Stimulated activated naive CD8-positive, alpha-beta T cell treated with anti-CD3 and anti-CD28 coated beads, Interleukin-15, amount 100 ng/mL, for 72 hours (primary cell): Measurements from ENCODE around the gene SLC44A2.

ENCODE experiments used
- ATAC-seq: fragments of 150-1000 bp; cut with Tn5 transposase; 2 replicates; pipeline ENCODE4 v1.10.0; 2021; ENCODE audit warnings: mild to moderate bottlenecking, moderate library complexity
- DNase-seq, 2 donors: peaks; one replicate each; pipeline ENCODE4 v3.0.0; 2021 to 2022
- H3K27ac Mint-ChIP-seq, 2 donors: one replicate each; pipeline ENCODE4 v1.8.0; 2022; ENCODE audit warnings: mild to moderate bottlenecking in 2 of 2, mixed read lengths in 2 of 2, moderate library complexity in 2 of 2
- H3K27me3 Mint-ChIP-seq: one replicate; pipeline ENCODE4 v1.8.0; 2022; ENCODE audit warnings: mixed read lengths
- H3K4me1 Mint-ChIP-seq: one replicate; pipeline ENCODE4 v1.8.0; 2022; ENCODE audit warnings: mild to moderate bottlenecking, mixed read lengths
- H3K4me3 Mint-ChIP-seq, 2 donors: one replicate each; pipeline ENCODE4 v1.8.0; 2022; ENCODE audit warnings: mild to moderate bottlenecking in 2 of 2, mixed read lengths in 2 of 2, moderate library complexity in 1 of 2
- H3K9me3 Mint-ChIP-seq, 2 donors: one replicate each; pipeline ENCODE4 v1.8.0; 2022; ENCODE audit warnings: mixed read lengths in 2 of 2

Gene SLC44A2

DNA sequence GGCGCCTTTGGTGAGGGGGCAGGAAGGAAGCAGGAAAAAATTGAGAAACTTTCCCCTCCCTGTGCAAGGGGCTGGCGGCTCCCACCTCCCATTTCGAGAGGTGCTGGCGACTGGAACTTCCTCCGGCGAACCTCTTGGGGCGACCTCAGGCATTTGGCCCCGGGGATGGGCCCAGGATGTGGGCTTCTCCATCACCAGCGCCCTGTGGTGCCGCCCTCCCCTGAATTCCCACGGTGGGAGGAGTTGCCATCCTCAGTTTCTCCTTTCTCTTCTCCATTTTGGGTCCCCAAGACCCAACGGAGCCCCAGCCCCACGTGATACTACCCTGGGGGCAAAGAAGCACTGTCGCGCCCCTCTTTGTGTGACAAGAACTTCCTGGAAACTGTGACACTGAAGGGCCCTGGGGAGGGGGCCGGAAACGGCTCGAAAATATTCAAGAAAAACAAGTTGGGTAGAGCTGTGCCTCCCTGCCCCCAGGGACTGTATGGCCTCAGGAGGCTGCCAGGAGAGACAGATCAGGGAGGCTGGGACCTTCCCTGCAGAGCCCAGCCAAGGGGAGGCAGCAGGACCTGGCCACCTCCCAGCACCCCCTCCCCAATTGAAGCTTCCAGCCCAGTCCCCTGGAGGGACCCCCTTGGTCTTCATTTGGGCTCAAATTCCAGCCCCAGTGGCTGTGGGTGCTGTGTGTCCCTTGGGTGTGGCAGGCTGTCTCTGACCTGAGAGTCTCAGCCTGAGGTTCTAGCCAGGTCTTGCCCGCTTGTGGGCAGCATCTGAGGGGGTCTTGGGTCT lies 22.1 kb upstream of the SLC44A2 start:
- Mint-ChIP-seq H3K27me3 (no peaks in the 10 kb centered on the region), H3K4me3 (peak overlapping the region; percentile 89 to 91), H3K9me3 (no peaks in the 10 kb centered on the region), H3K4me1 (peaks cover 26% of the 10 kb centered on the region), H3K27ac (peak overlapping the region; percentile 98 to 99)
- ATAC-seq: peak; percentile 84
- peak; percentile 83 to 89 for DNase-seq

GRCh38 chr19:10603873-10604459 lies 21.4 kb upstream of the SLC44A2 start:
- H3K27me3 Mint-ChIP-seq: no peaks in the 10 kb centered on the region
- H3K4me1 Mint-ChIP-seq: peaks cover 26% of the 10 kb centered on the region
- H3K4me3 Mint-ChIP-seq: peak overlapping the region; percentile 89 to 91
- ATAC-seq (peak; percentile 22), DNase-seq (peak in 1 of 2 donors; percentile 38)
- H3K27ac Mint-ChIP-seq: peak overlapping the region; percentile 98 to 99
- H3K9me3 Mint-ChIP-seq: no peaks in the 10 kb centered on the region

- no peaks in the 10 kb centered on the region for H3K27me3 Mint-ChIP-seq
- peak overlapping the region; percentile 89 to 91 for H3K4me3 Mint-ChIP-seq
- DNase-seq (peak; percentile 26 to 28), ATAC-seq (no peak)
- H3K9me3 Mint-ChIP-seq: no peaks in the 10 kb centered on the region
- peak overlapping the region; percentile 98 to 99 for H3K27ac Mint-ChIP-seq
- H3K4me1 Mint-ChIP-seq: peaks cover 26% of the 10 kb centered on the region
These were observed 20.8 kb upstream of the SLC44A2 start for GRCh38 chr19:10604460-10604980.

- no peaks in the 10 kb centered on the region for H3K27me3 Mint-ChIP-seq
- no peak for ATAC-seq
- no peak overlapping the region for H3K4me3 Mint-ChIP-seq
- H3K4me1 Mint-ChIP-seq: peaks cover 34% of the 10 kb centered on the region
- peak overlapping the region; percentile 14 to 42 for H3K27ac Mint-ChIP-seq
- DNase-seq: no peak
- H3K9me3 Mint-ChIP-seq: no peaks in the 10 kb centered on the region
These were observed 13.4 kb upstream of the SLC44A2 start for GRCh38 chr19:10611907-10612306.

GRCh38 chr19:10612499-10613119 lies 12.7 kb upstream of the SLC44A2 start:
- Mint-ChIP-seq H3K9me3 (no peaks in the 10 kb centered on the region), H3K27me3 (no peaks in the 10 kb centered on the region), H3K27ac (no peak overlapping the region), H3K4me3 (no peak overlapping the region), H3K4me1 (peaks cover 38% of the 10 kb centered on the region)
- no peak for DNase-seq
- ATAC-seq: no peak

DNA sequence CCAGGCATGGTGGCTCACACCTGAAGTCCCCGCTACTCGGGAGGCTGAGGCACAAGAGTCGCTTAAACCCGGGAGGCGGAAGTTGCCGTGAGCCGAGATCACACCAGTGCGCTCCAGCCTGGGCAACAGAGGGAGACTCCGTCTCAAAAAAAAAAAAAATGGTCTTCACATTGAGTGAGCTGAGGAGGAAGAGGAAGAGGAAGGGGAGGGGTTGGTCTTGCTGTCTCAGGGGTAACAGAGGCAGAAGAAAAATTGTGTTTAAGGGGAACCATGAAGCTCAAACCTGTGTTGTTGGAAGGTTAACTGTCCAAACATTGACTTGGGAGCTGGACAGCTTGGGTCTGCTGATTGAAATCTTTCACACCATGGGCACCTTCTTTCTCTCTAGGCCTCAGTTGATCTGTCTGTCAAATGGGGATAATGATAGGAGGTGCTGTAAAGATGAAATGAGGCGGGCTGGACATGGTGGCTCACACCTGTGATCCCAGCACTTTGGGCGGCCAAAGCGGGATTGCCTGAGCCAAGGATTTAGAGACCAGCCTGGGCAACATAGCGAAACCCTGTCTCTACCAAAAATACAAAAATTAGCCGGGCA lies 9.8 kb upstream of the SLC44A2 start:
- Mint-ChIP-seq H3K4me3 (no peak overlapping the region), H3K27ac (peak overlapping the region in 1 of 2 donors; percentile 86), H3K27me3 (no peaks in the 10 kb centered on the region), H3K4me1 (peaks cover 41% of the 10 kb centered on the region), H3K9me3 (no peaks in the 10 kb centered on the region)
- no peak for ATAC-seq
- DNase-seq: no peak

DNA sequence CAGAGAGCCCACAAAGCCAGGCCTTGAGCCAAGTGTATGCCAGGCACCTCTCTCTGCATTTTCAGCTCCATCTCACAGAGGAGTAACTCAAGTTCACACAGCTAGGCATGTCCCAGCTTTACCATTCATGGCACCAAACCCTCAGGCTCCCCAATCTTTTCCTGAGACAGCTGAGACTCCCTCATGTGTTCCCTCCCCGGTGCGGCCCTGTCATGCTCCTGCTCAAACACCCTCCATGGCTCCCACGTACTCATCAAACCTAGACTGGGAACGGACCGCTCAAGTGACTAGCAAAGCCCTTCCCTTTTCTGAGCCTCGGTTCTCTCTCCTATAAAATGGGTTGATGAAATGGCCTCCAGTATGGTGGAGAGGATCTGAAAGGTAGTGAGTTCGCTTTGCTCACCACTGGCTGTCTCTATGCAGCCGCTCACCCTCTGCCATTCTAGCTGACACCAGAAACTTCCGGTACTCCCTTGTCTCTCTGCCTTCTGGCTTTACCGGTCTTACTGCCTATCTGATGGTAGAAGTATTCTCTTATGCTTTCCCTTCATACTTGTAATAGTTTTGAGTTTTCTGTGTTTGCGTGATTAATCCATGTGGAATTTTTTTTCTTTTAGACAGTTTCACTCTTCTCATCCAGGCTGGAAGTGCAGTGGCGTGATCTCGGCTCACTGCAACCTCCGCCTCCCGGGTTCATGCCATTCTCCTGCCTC lies 7.8 kb upstream of the SLC44A2 start:
- no peaks in the 10 kb centered on the region for H3K27me3 Mint-ChIP-seq
- peaks cover 57% of the 10 kb centered on the region for H3K4me1 Mint-ChIP-seq
- no peaks in the 10 kb centered on the region for H3K9me3 Mint-ChIP-seq
- ATAC-seq (no peak), DNase-seq (no peak)
- no peak overlapping the region for H3K27ac Mint-ChIP-seq
- H3K4me3 Mint-ChIP-seq: no peak overlapping the region

DNA sequence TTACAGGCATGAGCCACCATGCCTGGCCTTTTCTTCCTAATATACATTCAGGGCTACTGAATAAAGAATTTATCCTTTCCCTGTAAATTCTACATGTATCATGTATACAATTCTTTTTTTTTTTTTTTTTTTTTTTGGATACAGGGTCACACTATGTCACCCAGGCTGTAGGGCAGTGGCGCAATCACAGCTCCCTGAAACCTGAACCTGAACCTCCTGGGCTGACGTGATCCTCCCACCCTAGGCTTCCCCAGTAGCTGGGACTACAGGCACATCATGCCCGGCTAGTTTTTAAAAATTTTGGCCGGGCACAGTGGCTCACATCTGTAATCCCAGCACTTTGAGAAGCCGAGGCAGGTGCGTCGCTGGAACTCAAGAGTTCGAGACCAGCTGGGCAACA lies 6.5 kb upstream of the SLC44A2 start:
- Mint-ChIP-seq H3K4me1 (peaks cover 55% of the 10 kb centered on the region), H3K9me3 (no peaks in the 10 kb centered on the region), H3K4me3 (no peak overlapping the region), H3K27me3 (no peaks in the 10 kb centered on the region), H3K27ac (peak overlapping the region in 1 of 2 donors; percentile 25)
- ATAC-seq: no peak
- DNase-seq: no peak

DNA sequence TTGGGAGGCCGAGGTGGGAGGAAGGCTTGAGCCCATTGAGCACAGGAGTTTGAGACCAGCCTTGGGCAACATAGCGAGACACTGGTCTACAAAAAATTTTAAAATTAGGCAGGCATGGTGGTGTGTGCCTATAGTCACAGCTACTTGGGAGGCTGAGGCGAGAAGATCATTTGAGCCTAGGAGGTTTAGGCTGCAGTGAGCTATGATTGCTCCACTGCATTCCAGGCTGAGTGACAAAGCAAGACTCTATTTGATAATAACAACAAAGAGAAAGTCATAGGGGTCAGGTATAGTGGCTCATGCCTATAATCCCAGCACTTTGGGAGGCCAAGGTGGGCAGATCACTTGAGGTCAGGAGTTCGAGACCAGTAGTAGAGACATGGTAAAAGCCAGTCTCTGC lies 4.6 kb upstream of the SLC44A2 start:
- Mint-ChIP-seq H3K4me1 (peaks cover 56% of the 10 kb centered on the region), H3K9me3 (no peaks in the 10 kb centered on the region), H3K4me3 (no peak overlapping the region), H3K27ac (peak overlapping the region; percentile 72 to 76), H3K27me3 (no peaks in the 10 kb centered on the region)
- no peak for ATAC-seq
- DNase-seq: no peak

- peak overlapping the region in 1 of 2 donors; percentile 84 for H3K27ac Mint-ChIP-seq
- H3K27me3 Mint-ChIP-seq: no peaks in the 10 kb centered on the region
- H3K4me3 Mint-ChIP-seq: no peak overlapping the region
- no peak for DNase-seq
- peaks cover 58% of the 10 kb centered on the region for H3K4me1 Mint-ChIP-seq
- H3K9me3 Mint-ChIP-seq: no peaks in the 10 kb centered on the region
- no peak for ATAC-seq
These were observed 3.4 kb upstream of the SLC44A2 start for GRCh38 chr19:10621966-10622365.

DNA sequence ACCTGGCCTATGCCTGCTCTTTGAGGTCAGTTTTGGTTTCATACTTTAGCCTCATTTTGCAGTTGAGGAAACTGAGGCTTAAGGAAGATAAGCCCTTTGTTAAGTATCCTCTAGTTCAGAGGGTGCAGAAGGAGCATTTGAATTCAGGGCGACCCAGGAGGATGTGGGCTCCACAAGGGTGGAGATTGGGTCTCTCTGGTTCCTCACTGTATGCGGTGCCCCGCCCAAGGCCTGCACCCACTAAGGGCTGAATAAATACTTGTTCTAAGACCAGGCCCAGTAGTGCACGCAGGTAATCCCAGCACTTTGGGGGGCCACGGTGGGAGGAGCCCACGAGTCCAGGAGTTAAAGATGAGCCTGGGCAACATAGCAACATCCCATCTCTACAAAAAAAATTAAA lies 768 bp upstream of the SLC44A2 start:
- no peaks in the 10 kb centered on the region for H3K27me3 Mint-ChIP-seq
- peaks cover 49% of the 10 kb centered on the region for H3K4me1 Mint-ChIP-seq
- peak overlapping the region in 1 of 2 donors; percentile 29 for H3K4me3 Mint-ChIP-seq
- DNase-seq (no peak), ATAC-seq (peak; percentile 43)
- H3K9me3 Mint-ChIP-seq: no peaks in the 10 kb centered on the region
- H3K27ac Mint-ChIP-seq: peak overlapping the region in 1 of 2 donors; percentile 33

DNA sequence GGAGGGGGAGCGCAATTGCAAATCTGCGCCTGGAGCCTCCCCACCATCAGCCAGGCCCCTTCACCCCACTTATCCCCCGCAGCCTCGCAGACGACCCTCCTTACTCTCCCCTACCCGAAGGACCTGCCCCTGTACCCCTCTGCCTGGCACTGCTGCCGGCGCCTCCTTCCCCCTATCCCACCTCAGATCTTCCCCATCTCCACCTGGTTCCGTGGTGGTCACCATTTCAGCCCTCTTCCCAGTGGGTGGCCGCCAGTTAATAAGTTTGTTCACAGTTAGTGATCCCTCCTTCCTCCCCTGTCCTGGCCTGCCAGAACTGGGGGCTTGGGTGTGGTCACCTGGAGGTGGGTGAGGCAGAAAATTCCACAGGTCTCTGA lies 397 bp downstream of the SLC44A2 start:
- H3K9me3 Mint-ChIP-seq: no peaks in the 10 kb centered on the region
- ATAC-seq: no peak
- H3K4me1 Mint-ChIP-seq: peaks cover 43% of the 10 kb centered on the region
- peak overlapping the region in 1 of 2 donors; percentile 4 for H3K27ac Mint-ChIP-seq
- H3K4me3 Mint-ChIP-seq: no peak overlapping the region
- no peak for DNase-seq
- no peaks in the 10 kb centered on the region for H3K27me3 Mint-ChIP-seq

GRCh38 chr19:10631874-10632273 lies 6.5 kb downstream of the SLC44A2 start:
- Mint-ChIP-seq H3K4me1 (peaks cover 5% of the 10 kb centered on the region), H3K27me3 (no peaks in the 10 kb centered on the region), H3K4me3 (no peak overlapping the region), H3K27ac (peak overlapping the region in 1 of 2 donors; percentile 34), H3K9me3 (no peaks in the 10 kb centered on the region)
- no peak for DNase-seq
- no peak for ATAC-seq

DNA sequence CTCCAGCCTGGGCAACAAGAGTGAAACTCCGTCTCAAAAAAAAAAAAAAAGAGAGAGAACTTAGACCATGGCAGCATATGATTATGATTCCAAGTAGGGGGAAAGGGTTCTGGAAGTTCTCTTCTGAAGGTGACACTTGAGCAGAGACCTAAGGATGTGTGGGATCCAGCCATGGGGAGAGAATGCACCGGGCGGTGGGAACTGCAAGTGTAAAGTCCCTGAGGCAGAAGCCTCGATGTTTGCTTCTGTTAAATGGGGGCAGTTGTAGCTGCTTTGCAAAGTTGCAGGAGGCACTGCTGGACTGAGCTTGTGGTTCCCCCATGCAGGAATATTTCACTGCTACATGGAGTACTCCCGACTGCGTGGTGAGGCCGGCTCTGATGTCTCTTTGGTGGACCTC lies 9.1 kb downstream of the SLC44A2 start:
- Mint-ChIP-seq H3K27me3 (no peaks in the 10 kb centered on the region), H3K4me3 (no peak overlapping the region), H3K4me1 (peaks cover 19% of the 10 kb centered on the region), H3K27ac (peak overlapping the region in 1 of 2 donors; percentile 71), H3K9me3 (no peaks in the 10 kb centered on the region)
- no peak for ATAC-seq
- DNase-seq: no peak

GRCh38 chr19:10634963-10635362 lies 9.6 kb downstream of the SLC44A2 start:
- no peak overlapping the region for H3K4me3 Mint-ChIP-seq
- no peaks in the 10 kb centered on the region for H3K27me3 Mint-ChIP-seq
- ATAC-seq: no peak
- no peaks in the 10 kb centered on the region for H3K9me3 Mint-ChIP-seq
- no peak for DNase-seq
- no peak overlapping the region for H3K27ac Mint-ChIP-seq
- H3K4me1 Mint-ChIP-seq: peaks cover 19% of the 10 kb centered on the region
